ENCODE measurements around the gene PALM2AKAP2. TPM values are rescaled to one million over a fixed set of nuclear protein-coding genes. Genes with fewer than 3 reads are reported as not detected.

Gene PALM2AKAP2
- total and polyA plus RNA-seq, 10 of the 15 experiments (the other 5 are each of a cell fraction or from before 2014, with no cell fraction given), result 0.01 TPM; not detected in 9

DNA sequence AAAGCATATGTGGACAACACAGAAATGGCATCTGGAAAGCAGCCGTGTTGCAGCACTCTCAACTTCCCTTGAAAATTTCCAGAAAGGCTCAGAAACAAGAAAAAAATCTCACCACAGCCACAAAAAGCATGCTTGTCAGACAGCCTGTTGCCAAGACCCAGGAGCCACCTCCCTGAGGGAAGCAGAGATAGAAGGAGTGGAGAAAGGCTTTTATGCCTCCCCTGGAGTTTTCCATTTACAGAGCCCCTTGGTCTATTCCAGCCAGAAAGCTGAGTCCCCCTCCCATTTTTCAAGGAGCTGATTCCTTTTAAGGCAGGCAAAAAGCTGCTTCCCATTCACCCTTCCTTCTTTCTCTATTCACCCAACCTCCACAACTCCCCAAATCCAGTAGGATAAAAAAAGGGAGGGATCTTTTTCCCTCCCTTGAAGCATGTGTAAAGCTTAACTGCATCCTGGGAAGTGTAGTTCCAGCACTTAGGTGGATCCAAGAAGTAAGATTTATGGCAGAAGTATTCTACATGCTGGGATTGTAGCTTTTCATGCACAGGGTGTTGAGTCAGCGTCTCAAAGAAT is 37.1 kb upstream of the PALM2AKAP2 start:
- Histone ChIP-seq H3K4me3 (no peak overlapping the region), H3K27ac (ENCODE audit: control insufficient read depth, insufficient read depth) (no peak overlapping the region), H3K79me2 (ENCODE audit: control insufficient read depth, insufficient read depth, low read length) (no peaks in the 10 kb centered on the region), H3K4me2 (ENCODE audit: control insufficient read depth, insufficient read depth) (no peak overlapping the region), H3K4me1 (ENCODE audit: control insufficient read depth, insufficient read depth, low read length) (no peaks in the 10 kb centered on the region), H2AFZ (ENCODE audit: control insufficient read depth, low read depth, low read length) (no peak overlapping the region), H3K9ac (ENCODE audit: control insufficient read depth, insufficient read depth, low read length) (no peak overlapping the region), H3K36me3 (ENCODE audit: control insufficient read depth in 2 of 2, insufficient read depth in 2 of 2, low read length in 1 of 2) (no peaks in the 10 kb centered on the region), H3K27me3 (replicated peaks in 1 of 2; ENCODE audit: control insufficient read depth in 2 of 2, insufficient read depth in 2 of 2, low read length in 1 of 2) (no peaks in the 10 kb centered on the region; a peak in 1 of 4 replicates), H3K9me3 (replicated peaks; ENCODE audit: control insufficient read depth, insufficient read depth, low read length) (no peaks in the 10 kb centered on the region), H4K20me1 (ENCODE audit: control insufficient read depth, insufficient read depth) (no peaks in the 10 kb centered on the region)
- ChIA-PET POLR2A (no interaction called here), CTCF (no interaction called here), SMC1A (ENCODE audit: uncharacterized antibody, unreplicated experiment) (interaction anchor here (0.6 kb wide), 1 partner anchor 1751 kb away, joined by 3 read pairs; no protein-coding TSS in a partner anchor), RAD21 (ENCODE audit: unreplicated experiment) (no interaction called here)
- BruUV-seq (replicated peaks), result no TSS peak
- DNase-seq (ENCODE audit: low read depth, low spot score) (no peak), FAIRE-seq (no peak), ATAC-seq (no peak)
- WGBS (ENCODE audit: insufficient coverage, insufficient replicate concordance, low lambda C conversion rate, missing lambda C conversion rate), result 0% methylated on average over 2 of the region's 2 CpGs
- intact Hi-C loops (cut with micrococcal nuclease; ENCODE audit: unreplicated experiment) (no loop called here), in situ Hi-C loops (cut with MboI) (no loop called here)
- TF ChIP-seq SP1 (IDR thresholded peaks at IDR 0.05; ENCODE audit: low read depth, low read length), result no peak
- no peak for TF ChIP-seq RBBP5 (conservative IDR thresholded peaks at IDR 0.05)
- no peak for TF ChIP-seq ZZZ3 (IDR thresholded peaks at IDR 0.05; ENCODE audit: control insufficient read depth, insufficient read length, low read depth)
- no peak for TF ChIP-seq CBFB (IDR thresholded peaks at IDR 0.05; ENCODE audit: low read depth)
- no peak for TF ChIP-seq ELK1 (IDR thresholded peaks at IDR 0.05; ENCODE audit: low read depth, low read length)
- TF ChIP-seq HDAC2 (IDR thresholded peaks at IDR 0.05), result no peak
- TF ChIP-seq, protein P1, sequence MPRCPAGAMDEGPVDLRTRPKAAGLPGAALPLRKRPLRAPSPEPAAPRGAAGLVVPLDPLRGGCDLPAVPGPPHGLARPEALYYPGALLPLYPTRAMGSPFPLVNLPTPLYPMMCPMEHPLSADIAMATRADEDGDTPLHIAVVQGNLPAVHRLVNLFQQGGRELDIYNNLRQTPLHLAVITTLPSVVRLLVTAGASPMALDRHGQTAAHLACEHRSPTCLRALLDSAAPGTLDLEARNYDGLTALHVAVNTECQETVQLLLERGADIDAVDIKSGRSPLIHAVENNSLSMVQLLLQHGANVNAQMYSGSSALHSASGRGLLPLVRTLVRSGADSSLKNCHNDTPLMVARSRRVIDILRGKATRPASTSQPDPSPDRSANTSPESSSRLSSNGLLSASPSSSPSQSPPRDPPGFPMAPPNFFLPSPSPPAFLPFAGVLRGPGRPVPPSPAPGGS (IDR thresholded peaks at IDR 0.05; ENCODE audit: borderline replicate concordance, insufficient read depth, low read depth, low read length, poor library complexity, severe bottlenecking), result no peak
- TF ChIP-seq, protein P2, sequence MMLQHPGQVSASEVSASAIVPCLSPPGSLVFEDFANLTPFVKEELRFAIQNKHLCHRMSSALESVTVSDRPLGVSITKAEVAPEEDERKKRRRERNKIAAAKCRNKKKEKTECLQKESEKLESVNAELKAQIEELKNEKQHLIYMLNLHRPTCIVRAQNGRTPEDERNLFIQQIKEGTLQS (IDR thresholded peaks at IDR 0.05; ENCODE audit: borderline replicate concordance, extremely low read depth, low read depth, low read length), result no peak
- no peak for TF ChIP-seq PAX8 (IDR thresholded peaks at IDR 0.05)
- no peak for TF ChIP-seq NFYB (IDR thresholded peaks at IDR 0.05; ENCODE audit: insufficient read depth, low read depth, low read length)
- TF ChIP-seq CREB1 (IDR thresholded peaks at IDR 0.05; ENCODE audit: low read depth), result no peak
